HL-60 (cell line): ENCODE data around the gene CAP1.

ENCODE experiments used
- DNase-seq, 2 experiments: peaks; one replicate each; pipeline ENCODE4 v3.0.0-alpha.2; 2010 to 2020; ENCODE audit warnings: low read depth in 1 of 2, low spot score in 1 of 2
- H3K27ac ChIP-seq: fragments of 250-450 bp; sonication (Bioruptor Pico); replicated peaks from 2 replicates; pipeline ENCODE4 v1.5.1; 2020; ENCODE audit warnings: mild to moderate bottlenecking, moderate library complexity
- H3K27me3 ChIP-seq: fragments of 250-450 bp; sonication (Bioruptor Pico); 2 replicates; pipeline ENCODE4 v1.5.1; 2021; ENCODE audit warnings: mild to moderate bottlenecking, moderate library complexity; ENCODE audit not compliant: insufficient read depth, poor library complexity, severe bottlenecking
- H3K4me3 ChIP-seq: replicated peaks from 2 replicates; pipeline ENCODE4 v1.5.1; 2011; ENCODE audit warnings: mild to moderate bottlenecking, control low read depth, low read length; ENCODE audit not compliant: insufficient read depth
- GABPA ChIP-seq: IDR thresholded peaks from 2 replicates; pipeline ENCODE4 v1.6.1; 2012; ENCODE audit warnings: low read depth
- POLR2AphosphoS5 ChIP-seq: IDR thresholded peaks from 2 replicates; pipeline ENCODE4 v1.6.1; 2012; ENCODE audit warnings: low read depth
- SPI1 ChIP-seq: IDR thresholded peaks from 2 replicates; pipeline ENCODE4 v1.6.1; 2012; ENCODE audit warnings: low read depth, mild to moderate bottlenecking, borderline replicate concordance
- long read RNA-seq: library from polyadenylated mRNA; unstranded; transcript quantifications from one replicate; pipeline ENCODE4 v2.0.0, GENCODE V29; 2020
- TF ChIP-seq, protein P1 (sequence below): IDR thresholded peaks from 2 replicates; pipeline ENCODE4 v1.6.1; 2012; ENCODE audit warnings: low read depth; ENCODE audit not compliant: insufficient replicate concordance
- TF ChIP-seq, protein P2 (sequence below): IDR thresholded peaks from one replicate; pipeline ENCODE4 v1.5.1; 2011; ENCODE audit warnings: low read length, control low read depth, inconsistent platforms; ENCODE audit not compliant: insufficient read depth

The CAP1 gene, protein sequence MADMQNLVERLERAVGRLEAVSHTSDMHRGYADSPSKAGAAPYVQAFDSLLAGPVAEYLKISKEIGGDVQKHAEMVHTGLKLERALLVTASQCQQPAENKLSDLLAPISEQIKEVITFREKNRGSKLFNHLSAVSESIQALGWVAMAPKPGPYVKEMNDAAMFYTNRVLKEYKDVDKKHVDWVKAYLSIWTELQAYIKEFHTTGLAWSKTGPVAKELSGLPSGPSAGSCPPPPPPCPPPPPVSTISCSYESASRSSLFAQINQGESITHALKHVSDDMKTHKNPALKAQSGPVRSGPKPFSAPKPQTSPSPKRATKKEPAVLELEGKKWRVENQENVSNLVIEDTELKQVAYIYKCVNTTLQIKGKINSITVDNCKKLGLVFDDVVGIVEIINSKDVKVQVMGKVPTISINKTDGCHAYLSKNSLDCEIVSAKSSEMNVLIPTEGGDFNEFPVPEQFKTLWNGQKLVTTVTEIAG
- long read RNA-seq, transcript CAP1-201 (13 exons, 2,592 nt), result minor isoform, 32 of 944 reads
- long read RNA-seq, transcript CAP1-203 (13 exons, 3,105 nt), result minor isoform, 221 of 944 reads
- long read RNA-seq, transcript CAP1-202 (13 exons, 1,496 nt), result minor isoform, 122 of 944 reads
- long read RNA-seq, transcript CAP1-206 (13 exons, 2,217 nt), result major isoform, 311 of 944 reads
- long read RNA-seq, partial matches to known transcripts, result 36 of 944 reads
- long read RNA-seq, other reads (novel, unspliced or antisense), result 198 of 944 reads

DNA sequence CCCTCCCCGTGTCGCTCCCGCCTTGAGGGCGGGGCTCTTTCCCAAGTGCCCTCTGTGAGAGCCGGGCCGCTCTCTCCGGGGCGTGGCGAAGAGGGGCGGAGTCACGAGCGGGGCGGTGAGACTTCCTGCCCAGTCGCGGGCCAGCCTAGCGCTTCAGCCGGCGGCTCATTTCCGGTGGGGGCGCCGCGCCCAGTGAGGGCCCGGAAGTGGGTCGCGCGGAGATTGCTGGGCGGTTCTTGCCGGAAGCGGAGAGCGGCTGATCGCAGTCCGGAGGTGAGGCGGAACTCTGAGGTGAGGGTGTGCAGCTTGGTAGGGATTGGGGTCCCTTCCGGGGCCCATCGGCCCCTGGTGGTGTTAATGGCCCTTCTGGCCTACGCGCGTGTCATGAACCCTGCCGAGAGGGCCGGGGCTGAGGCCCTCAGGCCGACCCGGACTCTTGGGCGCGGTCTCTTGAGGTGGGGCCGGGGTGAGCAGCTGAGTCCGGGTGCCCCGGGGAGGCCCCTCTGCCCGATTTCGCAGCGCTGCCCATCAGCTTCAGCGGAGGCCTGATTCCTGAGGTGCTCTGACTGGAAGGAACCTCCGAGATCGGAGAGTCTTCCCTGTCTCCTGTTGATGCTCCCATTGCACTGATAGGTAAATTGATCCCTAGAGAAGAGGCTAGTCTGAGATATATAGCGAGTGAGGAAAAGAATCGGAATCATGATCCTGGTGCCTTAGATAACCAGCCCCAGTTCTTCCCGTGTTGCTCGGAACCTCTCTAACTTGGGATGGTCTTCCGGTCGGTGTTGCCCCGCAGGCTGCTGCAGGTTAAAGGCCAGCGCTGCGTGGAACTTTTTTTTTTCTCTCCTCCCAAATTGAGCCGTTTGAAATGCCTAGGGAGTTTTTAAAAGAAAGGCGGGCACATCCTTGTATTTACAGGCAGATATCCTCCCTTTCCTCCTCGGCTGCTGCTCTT is at the start of gene CAP1:
TSS of gene CAP1 (plus strand) at position 219 of the 955 bp plus-strand sequence. CDS start 18,618 bp downstream, outside the sequence.
- TF ChIP-seq POLR2AphosphoS5, result peak; percentile 52
- TF ChIP-seq, protein P1, sequence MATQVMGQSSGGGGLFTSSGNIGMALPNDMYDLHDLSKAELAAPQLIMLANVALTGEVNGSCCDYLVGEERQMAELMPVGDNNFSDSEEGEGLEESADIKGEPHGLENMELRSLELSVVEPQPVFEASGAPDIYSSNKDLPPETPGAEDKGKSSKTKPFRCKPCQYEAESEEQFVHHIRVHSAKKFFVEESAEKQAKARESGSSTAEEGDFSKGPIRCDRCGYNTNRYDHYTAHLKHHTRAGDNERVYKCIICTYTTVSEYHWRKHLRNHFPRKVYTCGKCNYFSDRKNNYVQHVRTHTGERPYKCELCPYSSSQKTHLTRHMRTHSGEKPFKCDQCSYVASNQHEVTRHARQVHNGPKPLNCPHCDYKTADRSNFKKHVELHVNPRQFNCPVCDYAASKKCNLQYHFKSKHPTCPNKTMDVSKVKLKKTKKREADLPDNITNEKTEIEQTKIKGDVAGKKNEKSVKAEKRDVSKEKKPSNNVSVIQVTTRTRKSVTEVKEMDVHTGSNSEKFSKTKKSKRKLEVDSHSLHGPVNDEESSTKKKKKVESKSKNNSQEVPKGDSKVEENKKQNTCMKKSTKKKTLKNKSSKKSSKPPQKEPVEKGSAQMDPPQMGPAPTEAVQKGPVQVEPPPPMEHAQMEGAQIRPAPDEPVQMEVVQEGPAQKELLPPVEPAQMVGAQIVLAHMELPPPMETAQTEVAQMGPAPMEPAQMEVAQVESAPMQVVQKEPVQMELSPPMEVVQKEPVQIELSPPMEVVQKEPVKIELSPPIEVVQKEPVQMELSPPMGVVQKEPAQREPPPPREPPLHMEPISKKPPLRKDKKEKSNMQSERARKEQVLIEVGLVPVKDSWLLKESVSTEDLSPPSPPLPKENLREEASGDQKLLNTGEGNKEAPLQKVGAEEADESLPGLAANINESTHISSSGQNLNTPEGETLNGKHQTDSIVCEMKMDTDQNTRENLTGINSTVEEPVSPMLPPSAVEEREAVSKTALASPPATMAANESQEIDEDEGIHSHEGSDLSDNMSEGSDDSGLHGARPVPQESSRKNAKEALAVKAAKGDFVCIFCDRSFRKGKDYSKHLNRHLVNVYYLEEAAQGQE, result no peak
- peak; percentile 93 for TF ChIP-seq GABPA
- Histone ChIP-seq H3K27ac (peak within 1 kb of the TSS; percentile 98), H3K4me3 (peak within 1 kb of the TSS; percentile 63), H3K27me3 (no peaks in the 10 kb centered on the region)
- DNase-seq, result peak; percentile 98 to 99

DNA sequence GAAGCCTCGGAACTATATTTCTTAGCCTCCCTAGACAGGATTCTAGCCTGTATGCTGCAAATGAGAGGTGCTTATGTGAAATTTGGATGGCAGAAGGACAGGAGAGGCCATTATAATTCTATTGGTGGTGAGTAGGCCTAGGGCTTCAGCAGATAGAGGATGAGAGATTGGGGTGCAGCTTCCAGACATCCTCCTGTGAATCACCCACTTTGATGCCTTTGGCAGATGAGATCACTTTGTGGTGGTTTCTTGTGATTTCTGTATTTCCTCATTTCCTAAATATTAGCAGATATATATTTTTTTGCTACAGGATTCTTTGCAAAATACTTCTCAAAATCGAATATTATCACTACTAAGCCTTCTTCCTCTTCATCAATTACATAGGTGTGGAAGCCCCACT is 48.3 kb upstream of the CAP1 start:
- no peak overlapping the region for H3K27ac ChIP-seq

DNA sequence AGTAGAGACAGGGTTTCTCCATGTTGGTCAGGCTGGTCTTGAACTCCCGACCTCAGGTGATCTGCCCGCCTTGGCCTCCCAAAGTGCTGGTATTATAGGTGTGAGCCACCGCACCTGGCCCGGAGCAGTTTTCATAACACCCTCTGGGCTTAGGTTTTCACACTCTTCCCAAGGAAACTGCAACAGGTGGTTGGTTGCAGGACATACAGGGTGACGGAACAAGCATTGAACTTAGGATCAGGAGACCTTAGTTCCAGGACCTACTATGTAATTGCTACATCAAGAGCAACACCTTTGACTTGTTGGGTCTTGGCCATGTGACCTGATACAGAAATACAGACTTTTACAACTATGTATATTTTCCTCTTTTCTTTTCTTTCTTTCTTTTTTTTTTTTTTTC is 47.6 kb upstream of the CAP1 start:
- DNase-seq, result no peak
- H3K4me3 ChIP-seq, result no peak overlapping the region
- H3K27ac ChIP-seq, result no peak overlapping the region
- H3K27me3 ChIP-seq, result no peaks in the 10 kb centered on the region
- TF ChIP-seq SPI1 (no peak), POLR2AphosphoS5 (no peak), GABPA (no peak)
- TF ChIP-seq, protein P2, sequence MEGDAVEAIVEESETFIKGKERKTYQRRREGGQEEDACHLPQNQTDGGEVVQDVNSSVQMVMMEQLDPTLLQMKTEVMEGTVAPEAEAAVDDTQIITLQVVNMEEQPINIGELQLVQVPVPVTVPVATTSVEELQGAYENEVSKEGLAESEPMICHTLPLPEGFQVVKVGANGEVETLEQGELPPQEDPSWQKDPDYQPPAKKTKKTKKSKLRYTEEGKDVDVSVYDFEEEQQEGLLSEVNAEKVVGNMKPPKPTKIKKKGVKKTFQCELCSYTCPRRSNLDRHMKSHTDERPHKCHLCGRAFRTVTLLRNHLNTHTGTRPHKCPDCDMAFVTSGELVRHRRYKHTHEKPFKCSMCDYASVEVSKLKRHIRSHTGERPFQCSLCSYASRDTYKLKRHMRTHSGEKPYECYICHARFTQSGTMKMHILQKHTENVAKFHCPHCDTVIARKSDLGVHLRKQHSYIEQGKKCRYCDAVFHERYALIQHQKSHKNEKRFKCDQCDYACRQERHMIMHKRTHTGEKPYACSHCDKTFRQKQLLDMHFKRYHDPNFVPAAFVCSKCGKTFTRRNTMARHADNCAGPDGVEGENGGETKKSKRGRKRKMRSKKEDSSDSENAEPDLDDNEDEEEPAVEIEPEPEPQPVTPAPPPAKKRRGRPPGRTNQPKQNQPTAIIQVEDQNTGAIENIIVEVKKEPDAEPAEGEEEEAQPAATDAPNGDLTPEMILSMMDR, result no peak
- TF ChIP-seq, protein P1, result no peak

More for the DNA sequence above, 48.3 kb upstream of the CAP1 start:
- Histone ChIP-seq H3K4me3 (no peak overlapping the region), H3K27me3 (no peaks in the 10 kb centered on the region)
- TF ChIP-seq POLR2AphosphoS5, result no peak
- TF ChIP-seq, protein P2, result no peak
- TF ChIP-seq SPI1, result no peak
- TF ChIP-seq GABPA, result no peak
- TF ChIP-seq, protein P1, result no peak
- no peak for DNase-seq
